TTC549 (cell line): Measurements from ENCODE around the gene CLTCL1.

Experiments used
- FAIRE-seq: peaks from 2 replicates; lab custom pipeline; 2012; peaks lifted over from hg19 to GRCh38; lab: Jason Lieb, UNC

CLTCL1 gene

GRCh38 chr22:19195796-19196731 is 95.5 kb downstream of the CLTCL1 start:
- no peak for FAIRE-seq

GRCh38 chr22:19194766-19195536 is 96.6 kb downstream of the CLTCL1 start:
- FAIRE-seq = no peak

GRCh38 chr22:19193879-19194278 is 97.6 kb downstream of the CLTCL1 start:
- no peak for FAIRE-seq

- FAIRE-seq = no peak
Observed at GRCh38 chr22:19187716-19188563, 103.6 kb downstream of the CLTCL1 start.

GRCh38 chr22:19184276-19184997 is 107.1 kb downstream of the CLTCL1 start:
- no peak for FAIRE-seq

GRCh38 chr22:19183216-19183615 is 108.3 kb downstream of the CLTCL1 start:
- FAIRE-seq = no peak

- no peak for FAIRE-seq
Observed at GRCh38 chr22:19182472-19183157, 108.9 kb downstream of the CLTCL1 start.

GRCh38 chr22:19181786-19182471 is 109.6 kb downstream of the CLTCL1 start:
- FAIRE-seq = no peak

- no peak for FAIRE-seq
Observed at GRCh38 chr22:19180740-19181410, 110.6 kb downstream of the CLTCL1 start.

GRCh38 chr22:19180234-19180633 is 111.3 kb downstream of the CLTCL1 start:
- FAIRE-seq = no peak

GRCh38 chr22:19179497-19180048 is 111.9 kb downstream of the CLTCL1 start:
- peak; percentile 73 for FAIRE-seq

GRCh38 chr22:19178657-19179496 is 112.6 kb downstream of the CLTCL1 start, which contains the start of gene SLC25A1:
Gene SLC25A1, minus strand, starts transcription at chr22:19178736. Its CDS starts 63 bp downstream, at chr22:19178673.
- no peak for FAIRE-seq

GRCh38 chr22:19178065-19178656 is 113.4 kb downstream of the CLTCL1 start:
- FAIRE-seq = no peak

- no peak for FAIRE-seq
Observed at GRCh38 chr22:19177164-19178064, 114.1 kb downstream of the CLTCL1 start.

- FAIRE-seq = no peak
Observed at GRCh38 chr22:19176732-19177131, 114.8 kb downstream of the CLTCL1 start.

GRCh38 chr22:19176175-19176643 is 115.3 kb downstream of the CLTCL1 start:
- no peak for FAIRE-seq
